Measurements from ENCODE around the gene DCDC1. TPM values are rescaled to one million over a fixed set of nuclear protein-coding genes. Genes with fewer than 3 reads are reported as not detected.

DCDC1 gene
- total RNA-seq, 1 donor from 2014 or later = 0.93 TPM

DNA sequence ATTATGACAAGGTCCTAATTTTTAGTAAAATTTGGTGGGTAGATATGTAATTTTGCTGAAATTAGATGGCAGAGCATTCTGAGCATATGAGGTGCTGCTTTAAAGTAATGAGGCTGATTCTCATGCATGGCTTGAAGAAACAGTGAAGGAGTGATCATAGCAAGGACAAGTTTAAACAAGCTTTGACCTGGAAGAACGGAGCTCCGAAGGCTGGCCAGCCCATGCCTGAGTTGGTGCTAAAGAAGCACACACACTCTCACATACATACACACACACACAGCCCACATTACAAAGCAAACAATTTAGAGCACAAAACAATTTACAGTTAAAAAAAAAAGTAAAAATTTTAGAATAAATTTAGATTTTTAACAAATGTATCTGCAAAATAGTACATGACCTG lies 150.7 kb downstream of the DCDC1 start:
- no peak for DNase-seq
- no peaks in the 10 kb centered on the region for H3K36me3 ChIP-seq
- no peak for ATAC-seq
- H3K27ac ChIP-seq = no peak overlapping the region
- H3K9me3 ChIP-seq = no peaks in the 10 kb centered on the region
- no peaks in the 10 kb centered on the region for H3K4me1 ChIP-seq
- intact Hi-C loops (cut with DNase I) = no loop called here
- TF ChIP-seq, protein P1, sequence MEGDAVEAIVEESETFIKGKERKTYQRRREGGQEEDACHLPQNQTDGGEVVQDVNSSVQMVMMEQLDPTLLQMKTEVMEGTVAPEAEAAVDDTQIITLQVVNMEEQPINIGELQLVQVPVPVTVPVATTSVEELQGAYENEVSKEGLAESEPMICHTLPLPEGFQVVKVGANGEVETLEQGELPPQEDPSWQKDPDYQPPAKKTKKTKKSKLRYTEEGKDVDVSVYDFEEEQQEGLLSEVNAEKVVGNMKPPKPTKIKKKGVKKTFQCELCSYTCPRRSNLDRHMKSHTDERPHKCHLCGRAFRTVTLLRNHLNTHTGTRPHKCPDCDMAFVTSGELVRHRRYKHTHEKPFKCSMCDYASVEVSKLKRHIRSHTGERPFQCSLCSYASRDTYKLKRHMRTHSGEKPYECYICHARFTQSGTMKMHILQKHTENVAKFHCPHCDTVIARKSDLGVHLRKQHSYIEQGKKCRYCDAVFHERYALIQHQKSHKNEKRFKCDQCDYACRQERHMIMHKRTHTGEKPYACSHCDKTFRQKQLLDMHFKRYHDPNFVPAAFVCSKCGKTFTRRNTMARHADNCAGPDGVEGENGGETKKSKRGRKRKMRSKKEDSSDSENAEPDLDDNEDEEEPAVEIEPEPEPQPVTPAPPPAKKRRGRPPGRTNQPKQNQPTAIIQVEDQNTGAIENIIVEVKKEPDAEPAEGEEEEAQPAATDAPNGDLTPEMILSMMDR (IDR thresholded peaks at IDR 0.05) = no peak
- H3K4me3 ChIP-seq = no peak overlapping the region
- H3K27me3 ChIP-seq = no peaks in the 10 kb centered on the region

DNA sequence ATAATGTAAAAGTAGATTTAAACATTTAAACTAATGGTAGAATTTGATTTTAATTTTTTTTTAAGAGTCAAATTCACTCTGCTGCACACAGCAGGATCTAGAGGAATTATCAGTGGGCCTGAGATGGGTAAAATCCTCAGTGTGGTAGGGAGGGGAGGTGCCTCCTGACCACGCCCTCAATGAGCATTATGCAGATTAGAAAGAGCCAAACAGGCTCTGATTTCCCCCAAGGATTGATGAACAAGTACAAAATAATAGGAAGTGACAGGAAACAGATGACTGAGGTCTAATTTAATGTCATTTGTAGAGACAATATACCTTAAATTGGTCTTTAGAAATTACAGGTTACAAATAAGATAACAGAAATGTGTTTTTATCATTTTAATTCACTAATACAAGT lies 155.2 kb downstream of the DCDC1 start:
- DNase-seq (no peak), ATAC-seq (no peak)
- Histone ChIP-seq H3K4me3 (no peak overlapping the region), H3K4me1 (no peaks in the 10 kb centered on the region), H3K9me3 (no peaks in the 10 kb centered on the region), H3K36me3 (no peaks in the 10 kb centered on the region), H3K27ac (no peak overlapping the region), H3K27me3 (no peaks in the 10 kb centered on the region)
- TF ChIP-seq, protein P1 (IDR thresholded peaks at IDR 0.05) = no peak
- intact Hi-C loops (cut with DNase I) = no loop called here

DNA sequence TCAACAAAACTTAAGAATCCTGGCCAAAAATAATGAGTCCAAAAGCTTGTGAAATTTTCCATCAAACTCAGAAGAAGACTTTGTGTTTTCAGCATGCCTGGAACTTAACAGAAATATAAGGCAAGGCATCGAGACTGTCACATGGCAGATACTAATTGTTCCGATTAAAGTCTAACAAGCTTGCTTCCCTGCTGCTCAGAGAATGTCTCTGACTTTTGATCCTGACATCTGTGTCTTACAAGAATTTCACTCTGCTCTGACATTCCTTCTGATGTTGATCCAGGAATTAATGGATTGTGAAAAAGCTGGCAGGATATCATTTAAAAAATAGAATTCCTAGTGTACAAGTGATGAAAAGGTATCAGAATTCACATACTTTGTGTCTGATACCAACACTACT lies 170.2 kb downstream of the DCDC1 start:
- H3K9me3 ChIP-seq = no peaks in the 10 kb centered on the region
- no peak overlapping the region for H3K27ac ChIP-seq
- intact Hi-C loops (cut with DNase I) = no loop called here
- H3K4me1 ChIP-seq = no peaks in the 10 kb centered on the region
- no peaks in the 10 kb centered on the region for H3K36me3 ChIP-seq
- H3K27me3 ChIP-seq = no peaks in the 10 kb centered on the region
- no peak for DNase-seq
- no peak overlapping the region for H3K4me3 ChIP-seq
- TF ChIP-seq, protein P1 (IDR thresholded peaks at IDR 0.05) = no peak
- no peak for ATAC-seq

DNA sequence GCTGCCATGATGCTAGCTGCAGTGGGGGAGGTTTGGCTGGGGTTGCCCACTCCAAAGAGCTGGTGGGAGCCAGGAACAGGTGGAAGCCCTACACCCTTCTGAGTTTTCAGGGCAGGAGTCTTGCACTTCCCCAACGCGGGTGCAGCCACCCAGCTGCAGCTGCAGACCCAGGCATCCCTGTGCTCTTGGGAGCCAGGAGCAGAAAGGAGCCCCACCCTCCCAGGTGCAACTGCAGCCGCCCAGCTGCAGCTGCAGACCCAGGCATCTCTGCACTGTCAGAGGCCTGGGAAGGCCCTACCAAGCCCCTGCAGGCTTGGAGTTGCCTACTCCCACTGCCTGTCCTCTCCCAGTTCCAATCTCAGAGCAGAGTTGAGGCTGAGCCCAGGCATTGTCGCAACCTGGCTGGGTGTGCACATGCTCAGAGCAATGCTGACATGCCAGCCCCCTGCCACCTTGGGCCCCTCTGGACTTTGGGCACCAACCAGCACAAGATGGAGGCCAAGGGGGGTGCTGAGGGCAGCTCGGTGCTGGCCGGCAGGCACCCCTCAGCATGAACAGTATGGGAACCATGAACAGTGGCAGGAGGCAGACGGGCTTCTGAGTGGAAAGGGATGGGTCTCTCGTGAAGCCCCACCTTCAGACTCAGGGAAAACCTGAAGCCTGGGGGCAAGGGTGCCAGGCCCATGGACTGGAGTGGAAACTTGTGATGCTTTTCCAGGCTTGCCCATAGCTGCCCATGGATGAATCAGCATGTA lies 195.4 kb downstream of the DCDC1 start:
- DNase-seq = no peak
- TF ChIP-seq, protein P1 (IDR thresholded peaks at IDR 0.05) = no peak

DNA sequence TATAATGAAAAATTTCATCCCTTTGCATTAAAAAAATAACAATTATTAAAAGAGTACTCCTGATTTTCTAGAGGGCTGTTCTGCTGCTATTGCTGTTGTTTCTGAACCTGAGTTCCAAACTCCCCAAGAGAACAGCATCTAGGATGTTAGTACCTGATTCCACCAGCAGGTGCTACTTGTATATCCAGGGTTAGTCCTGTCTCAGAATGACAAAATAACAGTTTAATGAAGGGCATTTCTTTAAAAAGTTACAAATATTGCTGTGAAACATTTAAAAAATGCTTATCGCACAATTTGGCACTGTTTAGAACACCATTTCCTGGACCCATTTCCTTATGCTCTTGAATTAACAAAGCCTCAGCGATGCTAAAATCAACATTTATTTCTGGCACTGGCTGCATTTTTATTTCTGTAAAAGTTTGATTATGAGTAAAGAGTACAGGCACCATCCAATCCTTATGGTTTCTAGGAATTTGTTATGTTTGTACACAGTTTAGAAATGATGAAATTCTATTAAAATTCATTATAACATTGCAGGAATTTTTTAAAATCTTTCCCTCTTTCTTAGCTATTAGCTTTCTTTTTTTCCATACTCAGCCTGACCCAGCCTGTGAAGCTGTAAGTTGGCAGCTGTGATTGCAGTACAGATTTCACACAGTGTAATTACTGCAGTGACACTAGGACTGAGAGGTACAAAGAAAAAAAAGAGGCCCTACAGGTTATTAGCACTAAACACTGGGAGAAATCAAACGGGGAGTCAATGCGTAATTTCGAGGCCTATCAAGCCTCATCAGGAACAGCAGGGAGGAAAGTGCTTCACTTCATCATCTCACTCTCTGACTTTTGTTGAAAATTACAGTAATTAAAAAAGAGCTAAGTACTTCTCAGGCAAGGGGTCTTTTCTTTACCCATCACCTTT lies 208.8 kb downstream of the DCDC1 start:
- H3K9me3 ChIP-seq = no peaks in the 10 kb centered on the region
- no peaks in the 10 kb centered on the region for H3K27me3 ChIP-seq
- intact Hi-C loops (cut with DNase I) = no loop called here
- TF ChIP-seq, protein P1 (IDR thresholded peaks at IDR 0.05) = peak; percentile 41
- no peak for DNase-seq
- H3K36me3 ChIP-seq = no peaks in the 10 kb centered on the region
- no peak overlapping the region for H3K27ac ChIP-seq
- H3K4me3 ChIP-seq = no peak overlapping the region
- no peak for ATAC-seq
- no peaks in the 10 kb centered on the region for H3K4me1 ChIP-seq

More for the DNA sequence above, 195.4 kb downstream of the DCDC1 start:
- H3K36me3 ChIP-seq = no peaks in the 10 kb centered on the region
- intact Hi-C loops (cut with DNase I) = no loop called here
- H3K9me3 ChIP-seq = peaks cover 5% of the 10 kb centered on the region
- H3K4me1 ChIP-seq = no peaks in the 10 kb centered on the region
- ATAC-seq = no peak
- H3K27me3 ChIP-seq = no peaks in the 10 kb centered on the region
- no peak overlapping the region for H3K4me3 ChIP-seq
- no peak overlapping the region for H3K27ac ChIP-seq
